Keratinocyte (primary cell): Measurements from ENCODE around the gene MYO16. TPM values are rescaled to one million over a fixed set of nuclear protein-coding genes. Genes with fewer than 3 reads are reported as not detected.

ENCODE experiments used
- DNase-seq: peaks from one replicate; pipeline ENCODE4 v3.0.0-alpha.2; 2011; ENCODE audit warnings: low read depth, missing footprints, low spot score
- FAIRE-seq: peaks from 2 replicates; lab custom pipeline; 2011; peaks lifted over from hg19 to GRCh38; lab: Jason Lieb, UNC
- H2AFZ ChIP-seq: 2 replicates; pipeline ENCODE4 v1.6.0; 2012; ENCODE audit warnings: low read length, control low read depth, inconsistent platforms; ENCODE audit not compliant: control insufficient read depth
- H3K27ac ChIP-seq: 2 replicates; pipeline ENCODE4 v1.5.1; 2011; ENCODE audit warnings: low read length; ENCODE audit not compliant: control insufficient read depth, insufficient read depth
- H3K27me3 ChIP-seq: 3 replicates; pipeline ENCODE4 v1.6.0; 2011; ENCODE audit warnings: low read length; ENCODE audit not compliant: control insufficient read depth, insufficient read depth; ENCODE audit errors: extremely low read depth
- H3K36me3 ChIP-seq, 2 experiments: 2 replicates in 1 of 2; 3 replicates in 1 of 2; pipeline ENCODE4 v1.5.1; 2011; ENCODE audit warnings: low read length in 2 of 2, mild to moderate bottlenecking in 1 of 2; ENCODE audit not compliant: control insufficient read depth in 2 of 2, insufficient read depth in 2 of 2; ENCODE audit errors: extremely low read depth in 1 of 2
- H3K4me1 ChIP-seq: 3 replicates; pipeline ENCODE4 v1.5.1; 2011; ENCODE audit warnings: low read length; ENCODE audit not compliant: control insufficient read depth, insufficient read depth; ENCODE audit errors: extremely low read depth
- H3K4me2 ChIP-seq: 3 replicates; pipeline ENCODE4 v1.6.0; 2011; ENCODE audit warnings: low read depth, low read length; ENCODE audit not compliant: control insufficient read depth, insufficient read depth; ENCODE audit errors: extremely low read depth
- H3K4me3 ChIP-seq, 3 experiments: fragments of 200-600 bp in 1 of 3; sonication (generic) in 1 of 3; 2 replicates in 2 of 3; 3 replicates in 1 of 3; pipeline ENCODE4 v1.5.1; 2011 to 2016; ENCODE audit warnings: low read length in 3 of 3, mild to moderate bottlenecking in 3 of 3, control low read depth in 2 of 3, inconsistent platforms in 1 of 3, low read depth in 1 of 3, mixed read lengths in 1 of 3, mixed run types in 1 of 3, moderate library complexity in 1 of 3; ENCODE audit not compliant: control insufficient read depth in 2 of 3, insufficient read depth in 2 of 3; ENCODE audit errors: extremely low read depth in 1 of 3
- H3K79me2 ChIP-seq: 2 replicates; pipeline ENCODE4 v1.6.0; 2012; ENCODE audit warnings: low read length; ENCODE audit not compliant: control insufficient read depth, insufficient read depth
- H3K9ac ChIP-seq: 3 replicates; pipeline ENCODE4 v1.6.0; 2011; ENCODE audit warnings: low read length; ENCODE audit not compliant: control insufficient read depth, insufficient read depth; ENCODE audit errors: extremely low read depth
- H3K9me1 ChIP-seq: 3 replicates; pipeline ENCODE4 v1.6.0; 2011; ENCODE audit warnings: low read length; ENCODE audit not compliant: control insufficient read depth, insufficient read depth; ENCODE audit errors: extremely low read depth
- H3K9me3 ChIP-seq: 2 replicates; pipeline ENCODE4 v1.5.1; 2012; ENCODE audit warnings: low read depth, low read length; ENCODE audit not compliant: control insufficient read depth
- H4K20me1 ChIP-seq: 3 replicates; pipeline ENCODE4 v1.6.0; 2011; ENCODE audit warnings: low read length; ENCODE audit not compliant: control insufficient read depth, insufficient read depth; ENCODE audit errors: extremely low read depth
- EZH2 ChIP-seq: IDR thresholded peaks from one replicate; pipeline ENCODE4 v1.6.1; 2012; ENCODE audit warnings: inconsistent platforms, mild to moderate bottlenecking, low read length, moderate library complexity
- dilution Hi-C: fragments of 300-500 bp; cut with MboI; formaldehyde crosslinking; loops from one replicate; pipeline ENCODE4 v1.7.0; 2020; ENCODE audit warnings: low sequenced_read_pairs; ENCODE audit not compliant: extremely low pct_ligation_motif_present
- polyA plus RNA-seq, 5 experiments: library from polyadenylated mRNA; depleted of rRNA in 3 of 5; stranded (reverse) in 3 of 5; stranded (forward) in 1 of 5; unstranded in 1 of 5; fragments of >200 nt; gene quantifications; 1 replicate in 1 of 5; 2 replicates in 3 of 5; 3 replicates in 1 of 5; pipeline versions ENCODE4 v1.2.1 to v1.2.3, GENCODE V29; 2011 to 2012; ENCODE audit warnings: missing spikeins in 2 of 5, low read depth in 1 of 5, low replicate concordance in 1 of 5
- TF ChIP-seq, protein P1 (sequence below), 3 experiments: IDR thresholded peaks in 1 of 3; conservative IDR thresholded peaks in 1 of 3; optimal IDR thresholded peaks in 1 of 3; 2 replicates in 2 of 3; 3 replicates in 1 of 3; pipeline versions ENCODE3 to v1.5.1; 2011; ENCODE audit warnings: low read length in 3 of 3, mild to moderate bottlenecking in 3 of 3, moderate library complexity in 2 of 3, control low read depth in 1 of 3, inconsistent platforms in 1 of 3; ENCODE audit not compliant: insufficient read depth in 2 of 3; ENCODE audit errors: extremely low read depth in 1 of 3

The MYO16 gene
- polyA plus RNA-seq, 1 donor (not counting 4 experiments of a cell fraction or from before 2014, with no cell fraction given), result 0.08 TPM

DNA sequence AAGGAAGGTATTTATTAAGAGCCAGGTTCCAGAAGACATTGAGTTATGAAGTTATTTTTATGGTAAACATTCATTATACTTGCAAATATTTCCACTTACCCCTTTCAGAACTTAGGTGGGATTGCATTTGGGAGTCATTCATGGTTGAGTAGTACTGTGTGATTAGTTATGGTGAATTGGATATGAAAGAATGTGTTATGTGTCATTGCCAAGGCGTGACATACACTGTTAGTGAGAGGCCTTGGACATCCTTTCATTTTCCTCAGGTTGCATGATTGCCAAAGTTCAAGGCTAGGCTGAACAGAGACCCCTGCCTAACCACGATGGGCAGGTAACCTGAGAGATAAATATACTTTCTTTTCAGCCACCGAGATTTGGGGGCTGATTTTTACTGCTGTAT, 40.9 kb upstream of the MYO16 start:
- Histone ChIP-seq H3K4me3 (no peak overlapping the region), H2AFZ (no peak overlapping the region), H3K4me1 (no peaks in the 10 kb centered on the region), H3K9ac (no peak overlapping the region), H3K4me2 (no peak overlapping the region), H3K9me1 (no peaks in the 10 kb centered on the region), H3K27me3 (no peaks in the 10 kb centered on the region), H4K20me1 (no peaks in the 10 kb centered on the region), H3K79me2 (no peaks in the 10 kb centered on the region), H3K36me3 (no peaks in the 10 kb centered on the region), H3K27ac (no peak overlapping the region), H3K9me3 (no peaks in the 10 kb centered on the region)
- dilution Hi-C loops, result no loop called here
- no peak for TF ChIP-seq EZH2
- TF ChIP-seq, protein P1, sequence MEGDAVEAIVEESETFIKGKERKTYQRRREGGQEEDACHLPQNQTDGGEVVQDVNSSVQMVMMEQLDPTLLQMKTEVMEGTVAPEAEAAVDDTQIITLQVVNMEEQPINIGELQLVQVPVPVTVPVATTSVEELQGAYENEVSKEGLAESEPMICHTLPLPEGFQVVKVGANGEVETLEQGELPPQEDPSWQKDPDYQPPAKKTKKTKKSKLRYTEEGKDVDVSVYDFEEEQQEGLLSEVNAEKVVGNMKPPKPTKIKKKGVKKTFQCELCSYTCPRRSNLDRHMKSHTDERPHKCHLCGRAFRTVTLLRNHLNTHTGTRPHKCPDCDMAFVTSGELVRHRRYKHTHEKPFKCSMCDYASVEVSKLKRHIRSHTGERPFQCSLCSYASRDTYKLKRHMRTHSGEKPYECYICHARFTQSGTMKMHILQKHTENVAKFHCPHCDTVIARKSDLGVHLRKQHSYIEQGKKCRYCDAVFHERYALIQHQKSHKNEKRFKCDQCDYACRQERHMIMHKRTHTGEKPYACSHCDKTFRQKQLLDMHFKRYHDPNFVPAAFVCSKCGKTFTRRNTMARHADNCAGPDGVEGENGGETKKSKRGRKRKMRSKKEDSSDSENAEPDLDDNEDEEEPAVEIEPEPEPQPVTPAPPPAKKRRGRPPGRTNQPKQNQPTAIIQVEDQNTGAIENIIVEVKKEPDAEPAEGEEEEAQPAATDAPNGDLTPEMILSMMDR (optimal IDR thresholded peaks at IDR 0.05 in 1 of 3, IDR thresholded peaks at IDR 0.05 in 1 of 3, conservative IDR thresholded peaks at IDR 0.05 in 1 of 3; ENCODE audit: extremely low read depth in 1 of 3, insufficient read depth in 2 of 3, low read length in 3 of 3), result no peak
- DNase-seq (no peak), FAIRE-seq (no peak)

DNA sequence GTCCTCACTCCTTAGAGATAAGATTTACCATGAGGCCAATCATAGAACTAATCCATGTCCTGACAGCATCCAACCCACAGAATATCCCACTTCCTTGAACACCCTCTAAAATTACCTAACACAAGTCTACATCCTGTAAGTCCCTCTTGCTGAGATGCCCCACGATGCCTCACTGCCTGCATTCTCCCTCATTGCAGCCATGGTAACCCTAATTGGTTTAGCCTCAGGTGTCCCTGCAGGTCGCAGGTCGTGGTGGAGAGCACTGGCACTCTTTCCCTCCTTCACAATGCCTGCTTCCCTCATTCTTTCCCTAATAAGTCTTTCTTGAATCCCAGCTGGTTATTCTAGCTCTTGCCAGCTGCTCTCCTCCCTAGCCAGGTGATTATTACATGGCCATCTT, 35.3 kb upstream of the MYO16 start:
- no peak overlapping the region for H3K27ac ChIP-seq
- no peaks in the 10 kb centered on the region for H3K9me3 ChIP-seq
- H2AFZ ChIP-seq, result no peak overlapping the region
- no peaks in the 10 kb centered on the region for H3K4me1 ChIP-seq
- no peak overlapping the region for H3K4me2 ChIP-seq
- no peaks in the 10 kb centered on the region for H4K20me1 ChIP-seq
- no peak overlapping the region for H3K4me3 ChIP-seq
- FAIRE-seq (no peak), DNase-seq (no peak)
- H3K36me3 ChIP-seq, result no peaks in the 10 kb centered on the region
- H3K27me3 ChIP-seq, result no peaks in the 10 kb centered on the region
- TF ChIP-seq, protein P1 (optimal IDR thresholded peaks at IDR 0.05 in 1 of 3, IDR thresholded peaks at IDR 0.05 in 1 of 3, conservative IDR thresholded peaks at IDR 0.05 in 1 of 3; ENCODE audit: extremely low read depth in 1 of 3, insufficient read depth in 2 of 3, low read length in 3 of 3), result no peak
- no peak for TF ChIP-seq EZH2
- H3K9ac ChIP-seq, result no peak overlapping the region
- dilution Hi-C loops, result no loop called here
- no peaks in the 10 kb centered on the region for H3K79me2 ChIP-seq
- no peaks in the 10 kb centered on the region for H3K9me1 ChIP-seq
